ENCODE data around the gene IFNG. TPM values are rescaled to one million over a fixed set of nuclear protein-coding genes. Genes with fewer than 3 reads are reported as not detected.

Gene IFNG
- total and polyA plus RNA-seq, 8 donors = 0.18 to 0.60 TPM; not detected in 6

- H3K4me1 ChIP-seq = no peaks in the 10 kb centered on the region
- TF ChIP-seq CTCF (IDR thresholded peaks at IDR 0.05) = no peak
- no peaks in the 10 kb centered on the region for H3K9me3 ChIP-seq
- no peaks in the 10 kb centered on the region for H3K36me3 ChIP-seq
- ATAC-seq = no peak
- intact Hi-C loops (cut with DNase I) = no loop called here
- H3K27me3 ChIP-seq = no peaks in the 10 kb centered on the region
- H3K27ac ChIP-seq = no peak overlapping the region
- DNase-seq = no peak
- H3K4me3 ChIP-seq = no peak overlapping the region
These were observed 20.5 kb downstream of the IFNG start for GRCh38 chr12:68139001-68139400.

GRCh38 chr12:68138480-68138879 is 21.1 kb downstream of the IFNG start:
- H3K9me3 ChIP-seq = no peaks in the 10 kb centered on the region
- TF ChIP-seq CTCF (IDR thresholded peaks at IDR 0.05) = no peak
- DNase-seq = no peak
- ATAC-seq = no peak
- no peaks in the 10 kb centered on the region for H3K27me3 ChIP-seq
- no peaks in the 10 kb centered on the region for H3K4me1 ChIP-seq
- H3K4me3 ChIP-seq = no peak overlapping the region
- no peaks in the 10 kb centered on the region for H3K36me3 ChIP-seq
- no peak overlapping the region for H3K27ac ChIP-seq
- intact Hi-C loops (cut with DNase I) = no loop called here

- Histone ChIP-seq H3K4me1 (no peaks in the 10 kb centered on the region), H3K27me3 (no peaks in the 10 kb centered on the region), H3K4me3 (no peak overlapping the region), H3K9me3 (peaks cover 0 to 5% of the 10 kb centered on the region in 2 donors), H3K27ac (no peak overlapping the region), H3K36me3 (no peaks in the 10 kb centered on the region)
- no peak for TF ChIP-seq CTCF (IDR thresholded peaks at IDR 0.05)
- ATAC-seq (no peak), DNase-seq (no peak)
- intact Hi-C loops (cut with DNase I) = no loop called here
These were observed 22.2 kb downstream of the IFNG start for GRCh38 chr12:68137335-68137830.

- TF ChIP-seq CTCF (IDR thresholded peaks at IDR 0.05) = no peak
- Histone ChIP-seq H3K9me3 (peaks cover 0 to 22% of the 10 kb centered on the region in 2 donors), H3K4me1 (no peaks in the 10 kb centered on the region), H3K27me3 (no peaks in the 10 kb centered on the region), H3K4me3 (no peak overlapping the region), H3K36me3 (no peaks in the 10 kb centered on the region), H3K27ac (no peak overlapping the region)
- intact Hi-C loops (cut with DNase I) = no loop called here
- no peak for ATAC-seq
- DNase-seq = no peak
These were observed 24.0 kb downstream of the IFNG start for GRCh38 chr12:68135520-68135919.

- Histone ChIP-seq H3K9me3 (peaks cover 0 to 54% of the 10 kb centered on the region in 2 donors), H3K4me1 (no peaks in the 10 kb centered on the region), H3K27ac (no peak overlapping the region), H3K4me3 (no peak overlapping the region), H3K27me3 (no peaks in the 10 kb centered on the region), H3K36me3 (no peaks in the 10 kb centered on the region)
- TF ChIP-seq CTCF (IDR thresholded peaks at IDR 0.05) = no peak
- ATAC-seq = no peak
- intact Hi-C loops (cut with DNase I) = no loop called here
- no peak for DNase-seq
These were observed 27.6 kb downstream of the IFNG start for GRCh38 chr12:68131867-68132414.

All from left lung (tissue), 10 donors.